T-helper 2 cell treated with Interferon-gamma antibody and Interleukin-4, amounts not matched to agents 5 μg/mL and 100 μg/mL, for 36 hours (primary cell): ENCODE measurements around the gene PLEKHA6.

Experiments
- DNase-seq: peaks from one replicate; pipeline ENCODE4 v3.0.0; 2021; ENCODE audit warnings: low spot score
- H3K27ac Mint-ChIP-seq: one replicate; pipeline ENCODE4 v1.8.0; 2021; ENCODE audit warnings: mild to moderate bottlenecking, mixed read lengths
- H3K27me3 Mint-ChIP-seq: one replicate; pipeline ENCODE4 v1.8.0; 2021; ENCODE audit warnings: low read depth, mixed read lengths
- H3K36me3 Mint-ChIP-seq: one replicate; pipeline ENCODE4 v1.8.0; 2021; ENCODE audit warnings: low read depth, mixed read lengths
- H3K4me1 Mint-ChIP-seq: one replicate; pipeline ENCODE4 v1.8.0; 2021; ENCODE audit warnings: low read depth, mixed read lengths
- H3K4me3 Mint-ChIP-seq: one replicate; pipeline ENCODE4 v1.8.0; 2022; ENCODE audit warnings: mild to moderate bottlenecking, moderate library complexity, mixed read lengths
- H3K9me3 Mint-ChIP-seq: one replicate; pipeline ENCODE4 v1.8.0; 2021; ENCODE audit warnings: mixed read lengths

PLEKHA6 gene

GRCh38 chr1:204230211-204230610, 129.5 kb downstream of the PLEKHA6 start:
- no peaks in the 10 kb centered on the region for H3K4me1 Mint-ChIP-seq
- DNase-seq, result no peak
- H3K27me3 Mint-ChIP-seq, result peaks cover 3% of the 10 kb centered on the region
- no peak overlapping the region for H3K4me3 Mint-ChIP-seq
- no peaks in the 10 kb centered on the region for H3K9me3 Mint-ChIP-seq
- H3K27ac Mint-ChIP-seq, result no peak overlapping the region
- no peaks in the 10 kb centered on the region for H3K36me3 Mint-ChIP-seq

DNA sequence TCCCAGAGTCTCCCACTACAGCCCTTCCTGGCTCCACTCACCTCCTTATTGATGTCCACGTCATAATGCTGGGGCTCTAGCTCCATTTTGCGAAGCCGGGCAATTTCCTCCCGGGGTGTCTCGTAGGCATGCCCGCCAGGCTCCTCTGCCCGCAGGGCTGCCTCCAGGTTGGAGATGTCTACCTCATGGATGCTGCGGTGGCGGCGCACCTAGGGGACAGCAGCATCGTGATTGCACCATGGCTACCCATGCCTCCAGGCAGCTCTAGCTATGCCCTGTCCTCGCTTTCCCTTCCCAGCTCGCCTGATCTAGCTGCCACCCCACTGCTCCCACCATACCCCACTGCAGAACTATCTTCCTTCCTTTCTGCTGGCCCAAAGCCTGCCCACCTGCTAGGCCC, 130.8 kb downstream of the PLEKHA6 start:
- no peaks in the 10 kb centered on the region for H3K36me3 Mint-ChIP-seq
- H3K4me3 Mint-ChIP-seq, result no peak overlapping the region
- peaks cover 3% of the 10 kb centered on the region for H3K27me3 Mint-ChIP-seq
- no peaks in the 10 kb centered on the region for H3K4me1 Mint-ChIP-seq
- no peaks in the 10 kb centered on the region for H3K9me3 Mint-ChIP-seq
- DNase-seq, result no peak
- H3K27ac Mint-ChIP-seq, result no peak overlapping the region

DNA sequence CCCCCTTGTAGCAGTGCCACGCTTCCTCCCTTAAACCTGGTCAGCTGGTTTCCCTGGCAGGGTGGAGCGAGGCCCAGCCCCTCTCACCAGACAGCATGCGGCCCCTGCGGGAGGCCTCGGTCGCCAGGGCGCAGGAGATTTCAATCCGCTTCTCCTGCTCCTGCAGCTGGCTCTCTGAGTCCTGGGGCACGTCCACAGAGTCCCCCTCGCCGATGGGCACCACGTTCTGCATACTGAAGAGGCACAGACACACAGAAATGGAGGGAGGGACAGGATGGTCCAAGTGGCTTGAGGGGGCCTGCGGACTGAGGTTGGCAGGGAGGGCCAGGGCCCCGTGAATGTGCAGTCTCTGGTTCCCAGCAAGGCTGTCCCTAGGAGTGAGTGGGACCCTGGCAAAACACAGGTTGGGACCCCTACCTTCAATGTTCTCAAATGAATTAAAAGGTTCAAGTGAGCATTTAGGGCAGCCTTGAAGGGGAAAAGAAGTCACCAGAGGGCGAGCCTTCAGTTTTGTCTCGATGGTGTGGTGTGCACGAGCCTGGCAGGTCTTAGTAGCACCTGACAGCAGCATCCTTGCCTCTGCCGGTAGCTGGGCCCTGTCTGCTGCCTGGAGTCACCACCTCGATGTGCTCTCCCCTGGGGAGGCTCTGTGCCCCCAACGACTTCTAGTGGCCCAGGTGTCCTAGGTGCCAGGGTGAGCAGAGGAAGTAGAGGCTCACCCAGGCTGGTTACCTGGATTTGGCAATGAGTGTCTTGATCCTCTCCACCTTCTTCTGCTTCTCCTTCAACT, 131.5 kb downstream of the PLEKHA6 start:
- no peak overlapping the region for H3K4me3 Mint-ChIP-seq
- no peak for DNase-seq
- H3K27ac Mint-ChIP-seq, result no peak overlapping the region
- peaks cover 3% of the 10 kb centered on the region for H3K27me3 Mint-ChIP-seq
- no peaks in the 10 kb centered on the region for H3K36me3 Mint-ChIP-seq
- H3K4me1 Mint-ChIP-seq, result no peaks in the 10 kb centered on the region
- H3K9me3 Mint-ChIP-seq, result no peaks in the 10 kb centered on the region

- H3K27ac Mint-ChIP-seq, result no peak overlapping the region
- H3K36me3 Mint-ChIP-seq, result no peaks in the 10 kb centered on the region
- no peaks in the 10 kb centered on the region for H3K9me3 Mint-ChIP-seq
- H3K4me3 Mint-ChIP-seq, result no peak overlapping the region
- no peaks in the 10 kb centered on the region for H3K4me1 Mint-ChIP-seq
- DNase-seq, result no peak
- peaks cover under 1% of the 10 kb centered on the region for H3K27me3 Mint-ChIP-seq
These were observed 132.4 kb downstream of the PLEKHA6 start for GRCh38 chr1:204227351-204227750.

DNA sequence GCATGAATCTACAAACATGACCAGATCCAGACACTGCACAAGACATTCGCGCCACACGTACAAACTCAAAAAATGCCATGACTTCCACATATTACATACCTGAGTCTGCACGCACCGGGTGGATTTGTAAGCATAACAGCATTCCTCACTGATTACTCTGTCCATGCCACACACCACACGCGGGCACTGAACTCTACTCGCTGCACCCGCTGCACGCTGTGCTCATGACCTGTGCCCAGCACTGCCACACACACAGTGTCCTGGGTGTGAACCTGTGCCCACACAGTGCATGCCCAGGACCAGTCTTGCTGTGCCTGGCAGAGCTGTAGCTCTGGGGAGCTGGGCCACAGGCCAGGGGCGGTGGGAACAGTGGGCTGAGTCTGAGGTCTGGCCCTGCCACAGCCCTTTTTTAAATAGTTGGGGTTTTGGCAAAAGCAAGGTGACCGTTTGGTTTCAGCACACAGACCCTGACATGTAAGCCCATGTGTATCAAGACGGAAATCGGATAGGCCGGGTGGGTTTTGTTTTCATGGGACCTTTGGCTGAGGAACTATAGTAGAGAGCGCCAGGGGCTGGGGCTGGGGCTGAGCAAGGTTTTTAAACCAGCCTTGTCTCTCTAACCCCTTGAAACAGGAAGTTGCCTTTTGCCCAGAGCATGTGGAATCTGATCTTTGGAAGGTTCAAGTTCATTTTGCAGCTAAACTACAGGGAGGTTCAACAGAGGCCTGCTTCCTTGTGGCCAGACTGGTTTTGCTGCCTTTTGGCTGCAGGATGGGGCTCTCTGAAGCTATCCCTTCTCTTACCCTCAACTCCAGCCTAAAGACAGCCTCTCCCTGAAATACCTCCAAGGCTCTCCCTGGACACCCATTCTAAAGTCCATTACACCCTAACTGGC, 133.6 kb downstream of the PLEKHA6 start:
- no peak overlapping the region for H3K4me3 Mint-ChIP-seq

GRCh38 chr1:204224655-204225054, 135.1 kb downstream of the PLEKHA6 start:
- Mint-ChIP-seq H3K27ac (no peak overlapping the region), H3K4me1 (no peaks in the 10 kb centered on the region), H3K9me3 (no peaks in the 10 kb centered on the region), H3K36me3 (no peaks in the 10 kb centered on the region), H3K4me3 (no peak overlapping the region), H3K27me3 (no peaks in the 10 kb centered on the region)
- DNase-seq, result no peak

More for the DNA sequence above, 133.6 kb downstream of the PLEKHA6 start:
- Mint-ChIP-seq H3K36me3 (no peaks in the 10 kb centered on the region), H3K27me3 (no peaks in the 10 kb centered on the region), H3K27ac (no peak overlapping the region), H3K9me3 (no peaks in the 10 kb centered on the region), H3K4me1 (no peaks in the 10 kb centered on the region)
- DNase-seq, result no peak

- H3K27me3 Mint-ChIP-seq, result no peaks in the 10 kb centered on the region
- no peak overlapping the region for H3K27ac Mint-ChIP-seq
- no peaks in the 10 kb centered on the region for H3K4me1 Mint-ChIP-seq
- H3K36me3 Mint-ChIP-seq, result no peaks in the 10 kb centered on the region
- no peak overlapping the region for H3K4me3 Mint-ChIP-seq
- no peaks in the 10 kb centered on the region for H3K9me3 Mint-ChIP-seq
- DNase-seq, result no peak
These were observed 136.4 kb downstream of the PLEKHA6 start for GRCh38 chr1:204223129-204223860.

DNA sequence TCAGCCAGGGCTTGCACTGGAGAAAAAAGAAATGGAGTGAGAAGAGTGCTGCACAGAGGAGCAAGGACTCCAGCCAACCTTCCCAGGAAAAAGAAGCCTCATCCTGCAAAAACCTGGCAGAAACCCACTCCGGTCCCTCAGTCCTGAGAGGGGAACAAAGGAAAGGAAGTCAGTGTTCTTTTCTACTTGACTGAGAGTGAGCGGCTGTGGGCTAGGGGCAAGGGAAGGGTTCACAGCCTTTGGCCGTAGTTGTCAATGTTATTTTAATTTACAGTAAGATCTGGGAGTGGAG, 137.0 kb downstream of the PLEKHA6 start:
- Mint-ChIP-seq H3K4me3 (no peak overlapping the region), H3K4me1 (no peaks in the 10 kb centered on the region), H3K27ac (no peak overlapping the region), H3K9me3 (no peaks in the 10 kb centered on the region), H3K27me3 (no peaks in the 10 kb centered on the region), H3K36me3 (no peaks in the 10 kb centered on the region)
- DNase-seq, result no peak

- Mint-ChIP-seq H3K27ac (no peak overlapping the region), H3K4me1 (no peaks in the 10 kb centered on the region), H3K9me3 (no peaks in the 10 kb centered on the region), H3K36me3 (no peaks in the 10 kb centered on the region), H3K4me3 (no peak overlapping the region), H3K27me3 (no peaks in the 10 kb centered on the region)
- no peak for DNase-seq
These were observed 137.5 kb downstream of the PLEKHA6 start for GRCh38 chr1:204222006-204222763.

DNA sequence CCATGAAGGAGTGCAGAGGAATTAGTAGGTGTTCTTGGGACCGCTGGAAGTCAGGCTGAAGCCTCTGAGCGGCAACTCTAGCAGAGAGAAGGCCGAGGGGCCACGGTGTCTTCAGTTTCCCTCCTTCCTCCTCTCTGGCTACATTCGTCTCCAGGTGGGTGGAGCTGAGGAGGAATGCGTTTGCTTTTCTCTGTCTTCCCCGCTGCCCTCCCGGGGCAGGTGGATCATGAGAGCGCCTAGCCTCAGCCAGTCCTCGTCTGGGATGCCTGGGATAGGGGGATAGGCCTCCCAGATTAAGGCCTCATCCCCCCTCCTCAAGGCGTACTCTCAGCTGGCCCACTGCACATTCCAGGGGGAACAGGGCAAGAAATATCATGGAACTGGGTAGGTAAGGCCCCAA, 138.5 kb downstream of the PLEKHA6 start:
- Mint-ChIP-seq H3K27me3 (no peaks in the 10 kb centered on the region), H3K4me3 (no peak overlapping the region), H3K27ac (no peak overlapping the region), H3K9me3 (no peaks in the 10 kb centered on the region), H3K36me3 (no peaks in the 10 kb centered on the region), H3K4me1 (no peaks in the 10 kb centered on the region)
- no peak for DNase-seq

DNA sequence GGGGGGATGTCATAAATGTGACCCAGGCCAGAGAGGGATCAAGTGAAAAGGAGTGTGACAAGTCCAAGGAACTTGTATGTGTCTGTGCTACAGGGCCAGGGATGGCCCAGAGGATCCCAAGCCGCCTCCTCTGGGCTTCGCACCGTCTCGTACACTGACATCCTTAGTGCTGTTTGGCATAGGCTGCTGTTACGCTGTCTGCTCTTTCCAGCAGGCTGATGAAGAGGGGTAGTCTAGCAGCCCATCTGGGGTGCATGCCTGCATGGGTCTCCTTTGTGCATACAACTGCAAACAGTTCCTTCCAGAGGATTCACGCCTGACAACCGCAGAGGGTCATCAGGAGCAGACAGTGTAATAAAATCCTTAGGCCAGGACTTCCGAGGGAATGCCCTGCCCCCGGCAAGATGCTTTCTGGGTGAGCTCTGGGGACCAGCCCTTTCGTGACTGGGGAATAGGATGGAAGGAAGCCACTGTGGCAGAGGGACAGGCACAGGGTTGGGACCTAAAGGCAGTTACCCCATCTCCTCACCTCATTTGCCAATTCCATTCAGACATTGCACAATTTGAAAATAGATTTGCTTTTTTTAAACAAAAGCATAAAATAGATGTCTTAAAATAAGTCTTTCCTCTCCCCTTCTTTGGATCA, 139.6 kb downstream of the PLEKHA6 start:
- H3K36me3 Mint-ChIP-seq, result no peaks in the 10 kb centered on the region
- DNase-seq, result no peak
- H3K27ac Mint-ChIP-seq, result no peak overlapping the region
- no peaks in the 10 kb centered on the region for H3K9me3 Mint-ChIP-seq
- H3K27me3 Mint-ChIP-seq, result no peaks in the 10 kb centered on the region
- no peaks in the 10 kb centered on the region for H3K4me1 Mint-ChIP-seq
- H3K4me3 Mint-ChIP-seq, result no peak overlapping the region

GRCh38 chr1:204218552-204218951, 141.2 kb downstream of the PLEKHA6 start:
- Mint-ChIP-seq H3K36me3 (no peaks in the 10 kb centered on the region), H3K27ac (no peak overlapping the region), H3K4me3 (no peak overlapping the region)

GRCh38 chr1:204217648-204218000, 142.1 kb downstream of the PLEKHA6 start:
- H3K36me3 Mint-ChIP-seq, result no peaks in the 10 kb centered on the region
- no peaks in the 10 kb centered on the region for H3K9me3 Mint-ChIP-seq
- H3K27me3 Mint-ChIP-seq, result no peaks in the 10 kb centered on the region
- no peak overlapping the region for H3K4me3 Mint-ChIP-seq
- no peak for DNase-seq
- no peak overlapping the region for H3K27ac Mint-ChIP-seq
- peaks cover 3% of the 10 kb centered on the region for H3K4me1 Mint-ChIP-seq

More at GRCh38 chr1:204218552-204218951, 141.2 kb downstream of the PLEKHA6 start:
- DNase-seq, result no peak
- peaks cover 3% of the 10 kb centered on the region for H3K4me1 Mint-ChIP-seq
- no peaks in the 10 kb centered on the region for H3K27me3 Mint-ChIP-seq
- no peaks in the 10 kb centered on the region for H3K9me3 Mint-ChIP-seq
